ENCODE data around the gene APOBEC3F.
"Not testable (repeated sequence)": the region's sequence is repeated elsewhere in the genome, so short reads cannot be mapped to it uniquely, and the experiment has no call there.

Gene APOBEC3F

DNA sequence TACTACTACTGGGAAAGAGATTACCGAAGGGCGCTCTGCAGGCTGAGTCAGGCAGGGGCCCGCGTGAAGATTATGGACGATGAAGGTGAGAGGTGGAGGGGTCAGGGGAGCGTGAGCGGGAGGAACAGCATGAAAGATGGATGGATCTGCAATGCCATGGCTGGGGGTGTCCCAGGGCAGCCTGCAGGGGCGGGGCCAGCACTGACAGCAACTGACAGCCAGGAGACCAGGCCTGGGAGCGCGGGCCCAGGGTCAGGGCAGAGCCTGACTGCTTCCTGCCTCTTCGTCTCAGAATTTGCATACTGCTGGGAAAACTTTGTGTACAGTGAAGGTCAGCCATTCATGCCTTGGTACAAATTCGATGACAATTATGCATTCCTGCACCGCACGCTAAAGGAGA, 4.5 kb downstream of the APOBEC3F start:
- not testable (repeated sequence) for H3K9me3 Mint-ChIP-seq

GRCh38 chr22:39049486-39049885, 8.8 kb downstream of the APOBEC3F start:
- H3K27ac Mint-ChIP-seq, H3K27me3 Mint-ChIP-seq, H3K4me3 Mint-ChIP-seq, DNase-seq, ATAC-seq, H3K9me3 Mint-ChIP-seq: not testable (repeated sequence)
- peaks cover 30% of the 10 kb centered on the region for H3K4me1 Mint-ChIP-seq

More for the DNA sequence above, 4.5 kb downstream of the APOBEC3F start:
- not testable (repeated sequence) for ATAC-seq, H3K4me3 Mint-ChIP-seq, H3K27me3 Mint-ChIP-seq, DNase-seq
- Mint-ChIP-seq H3K4me1 (peaks cover 50% of the 10 kb centered on the region), H3K27ac (peak overlapping the region in 1 of 2 donors; percentile 8)

- DNase-seq, H3K4me1 Mint-ChIP-seq, H3K9me3 Mint-ChIP-seq, ATAC-seq, H3K4me3 Mint-ChIP-seq, H3K27me3 Mint-ChIP-seq: not testable (repeated sequence)
- H3K27ac Mint-ChIP-seq: peak overlapping the region; percentile 33 to 48
Measured at GRCh38 chr22:39051844-39052495, 11.3 kb downstream of the APOBEC3F start.

- Mint-ChIP-seq H3K9me3 (no peaks in the 10 kb centered on the region), H3K27ac (no peak overlapping the region), H3K27me3 (no peaks in the 10 kb centered on the region), H3K4me3 (no peak overlapping the region), H3K4me1 (no peaks in the 10 kb centered on the region)
- ATAC-seq (no peak), DNase-seq (no peak)
Measured at GRCh38 chr22:39055658-39056057, 15.0 kb downstream of the APOBEC3F start.

GRCh38 chr22:39061290-39061689, 20.6 kb downstream of the APOBEC3F start:
- H3K27me3 Mint-ChIP-seq: not testable (repeated sequence)

DNA sequence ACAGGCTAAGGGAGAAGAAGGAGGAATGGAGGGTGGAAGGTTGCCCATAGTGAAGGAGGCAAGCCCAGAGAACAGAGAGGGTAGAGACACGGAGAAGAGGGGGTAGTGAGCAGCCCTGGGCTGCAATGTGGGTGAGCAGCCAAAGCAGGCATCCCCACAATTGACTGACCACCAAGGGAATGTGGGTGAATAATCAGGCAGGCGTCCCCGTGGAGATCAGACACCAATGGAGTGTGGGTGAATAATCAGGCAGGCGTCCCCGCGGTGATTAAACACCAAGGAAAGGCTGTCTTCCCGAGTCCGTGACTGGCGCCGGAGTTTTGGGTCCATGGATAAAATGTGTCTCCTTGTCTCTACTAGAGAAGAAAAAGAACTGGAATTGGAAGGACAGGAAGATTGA, 21.3 kb downstream of the APOBEC3F start:
- not testable (repeated sequence) for H3K4me1 Mint-ChIP-seq, H3K27ac Mint-ChIP-seq, H3K27me3 Mint-ChIP-seq, H3K9me3 Mint-ChIP-seq, H3K4me3 Mint-ChIP-seq, DNase-seq, ATAC-seq

More at GRCh38 chr22:39061290-39061689, 20.6 kb downstream of the APOBEC3F start:
- DNase-seq, ATAC-seq, H3K9me3 Mint-ChIP-seq, H3K27ac Mint-ChIP-seq, H3K4me3 Mint-ChIP-seq, H3K4me1 Mint-ChIP-seq: not testable (repeated sequence)

- not testable (repeated sequence) for H3K4me3 Mint-ChIP-seq, ATAC-seq, DNase-seq, H3K4me1 Mint-ChIP-seq, H3K9me3 Mint-ChIP-seq, H3K27me3 Mint-ChIP-seq
- H3K27ac Mint-ChIP-seq: peak overlapping the region in 1 of 2 donors; percentile 10
Measured at GRCh38 chr22:39063904-39064303, 23.2 kb downstream of the APOBEC3F start.

GRCh38 chr22:39066442-39067276, 26.0 kb downstream of the APOBEC3F start:
- not testable (repeated sequence) for H3K4me3 Mint-ChIP-seq, DNase-seq, H3K9me3 Mint-ChIP-seq, ATAC-seq, H3K27ac Mint-ChIP-seq, H3K4me1 Mint-ChIP-seq, H3K27me3 Mint-ChIP-seq

GRCh38 chr22:39068033-39068785, 27.5 kb downstream of the APOBEC3F start:
- H3K4me3 Mint-ChIP-seq: no peak overlapping the region
- no peak for DNase-seq
- peak overlapping the region in 1 of 2 donors; percentile 49 for H3K27ac Mint-ChIP-seq
- H3K9me3 Mint-ChIP-seq: no peaks in the 10 kb centered on the region
- ATAC-seq: no peak
- H3K27me3 Mint-ChIP-seq: no peaks in the 10 kb centered on the region
- H3K4me1 Mint-ChIP-seq: peaks cover 10% of the 10 kb centered on the region

- Mint-ChIP-seq H3K4me3 (no peak overlapping the region), H3K27me3 (no peaks in the 10 kb centered on the region), H3K4me1 (peaks cover 10% of the 10 kb centered on the region), H3K27ac (peak overlapping the region in 1 of 2 donors; percentile 71), H3K9me3 (no peaks in the 10 kb centered on the region)
- DNase-seq (no peak), ATAC-seq (no peak)
Measured at GRCh38 chr22:39070186-39070585, 29.5 kb downstream of the APOBEC3F start.

GRCh38 chr22:39072581-39072981, 31.9 kb downstream of the APOBEC3F start:
- not testable (repeated sequence) for H3K4me3 Mint-ChIP-seq
- peak overlapping the region in 1 of 2 donors; percentile 13 for H3K27ac Mint-ChIP-seq

DNA sequence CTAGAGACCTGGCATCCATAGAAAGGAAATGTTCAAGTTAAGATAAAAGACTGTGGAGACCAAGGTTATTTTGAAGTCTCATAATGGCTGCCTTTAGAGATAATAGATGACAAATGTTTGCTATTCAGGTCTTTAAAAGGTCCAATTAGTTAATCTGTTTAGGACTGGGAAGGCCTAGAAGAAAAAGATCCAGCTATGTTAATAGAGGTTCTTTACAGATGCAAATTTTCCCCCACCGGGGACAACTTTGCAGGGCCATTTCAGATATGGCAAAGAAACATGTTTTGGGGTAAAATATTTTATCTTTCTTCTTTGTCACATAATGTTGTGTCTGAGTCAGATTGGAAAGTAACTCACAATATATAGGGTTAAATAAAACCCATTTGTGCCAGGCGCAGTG, 33.3 kb downstream of the APOBEC3F start:
- no peak overlapping the region for H3K27ac Mint-ChIP-seq
- H3K9me3 Mint-ChIP-seq: no peaks in the 10 kb centered on the region
- no peaks in the 10 kb centered on the region for H3K27me3 Mint-ChIP-seq
- no peak overlapping the region for H3K4me3 Mint-ChIP-seq
- peaks cover 39% of the 10 kb centered on the region for H3K4me1 Mint-ChIP-seq
- ATAC-seq (no peak), DNase-seq (no peak)

More at GRCh38 chr22:39072581-39072981, 31.9 kb downstream of the APOBEC3F start:
- ATAC-seq, H3K9me3 Mint-ChIP-seq, H3K27me3 Mint-ChIP-seq, DNase-seq: not testable (repeated sequence)
- peaks cover 26% of the 10 kb centered on the region for H3K4me1 Mint-ChIP-seq

DNA sequence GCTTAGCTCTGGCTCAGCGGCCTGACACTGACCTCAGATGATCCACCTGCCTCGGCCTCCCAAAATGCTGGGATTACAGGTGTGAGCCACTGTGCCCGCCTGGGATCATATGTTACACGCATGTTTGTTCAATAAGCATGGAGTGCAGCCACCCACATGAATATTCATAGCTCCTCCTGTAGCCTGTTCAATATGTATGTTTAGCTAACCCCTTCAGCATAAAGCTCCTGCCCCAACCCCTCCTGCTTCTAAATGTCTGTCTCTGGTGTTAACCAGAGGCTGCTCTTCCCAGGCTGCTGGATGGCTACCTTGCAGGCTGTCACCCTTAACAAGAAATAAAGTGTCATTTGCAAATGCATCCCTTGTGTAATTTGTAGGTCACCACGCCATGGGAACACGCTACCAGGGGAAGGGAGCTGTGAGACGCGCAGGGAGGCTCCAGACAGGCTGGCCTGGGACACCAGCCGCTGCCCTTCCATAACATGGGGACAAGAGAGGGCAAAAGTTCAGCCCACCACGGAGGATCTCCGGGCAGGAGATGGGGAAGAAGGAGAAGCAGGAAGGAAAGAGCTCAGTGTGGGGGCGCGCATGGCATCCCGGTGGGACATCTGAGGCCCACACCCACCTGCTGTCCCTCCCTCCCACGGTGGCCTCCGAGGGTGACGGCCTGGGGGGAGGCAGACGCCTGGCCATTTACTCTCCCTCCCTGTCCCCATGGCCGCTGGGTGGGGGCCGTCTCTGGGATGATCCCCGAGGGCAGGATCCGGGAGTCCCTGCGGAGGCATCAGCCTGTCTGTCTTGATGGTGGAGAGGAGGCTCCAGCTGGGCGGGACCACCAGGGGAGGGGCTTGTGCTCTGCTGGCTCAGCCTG, 35.7 kb downstream of the APOBEC3F start:
- H3K4me3 Mint-ChIP-seq: peak overlapping the region; percentile 72 to 98
- ATAC-seq, H3K9me3 Mint-ChIP-seq, DNase-seq, H3K27me3 Mint-ChIP-seq: not testable (repeated sequence)
- peak overlapping the region; percentile 62 to 64 for H3K27ac Mint-ChIP-seq
- peaks cover 50% of the 10 kb centered on the region for H3K4me1 Mint-ChIP-seq

- peak within 1 kb of the TSS; percentile 96 to 98 for H3K4me3 Mint-ChIP-seq
Measured at GRCh38 chr22:39077026-39077840, 36.6 kb downstream of the APOBEC3F start, which contains the start of gene APOBEC3G. Gene APOBEC3G (plus strand): TSS chr22:39077275. CDS start chr22:39077362, 87 bp downstream.

More at GRCh38 chr22:39077026-39077840, 36.6 kb downstream of the APOBEC3F start, which contains the start of gene APOBEC3G:
- DNase-seq: peak; percentile 45 to 74
- not testable (repeated sequence) for H3K9me3 Mint-ChIP-seq, H3K27me3 Mint-ChIP-seq
- peak within 1 kb of the TSS; percentile 92 to 97 for H3K27ac Mint-ChIP-seq
- H3K4me1 Mint-ChIP-seq: peaks cover 59% of the 10 kb centered on the region
- peak; percentile 98 for ATAC-seq

Measured in stimulated activated naive CD8-positive, alpha-beta T cell treated with anti-CD3 and anti-CD28 coated beads, Interleukin-15, amount 100 ng/mL, for 72 hours (primary cell).